HepG2 (cell line): Measurements from ENCODE around the gene POFUT1. TPM values are rescaled to one million over a fixed set of nuclear protein-coding genes. Genes with fewer than 3 reads are reported as not detected.

Experiments used
- ATM ChIP-seq: fragments of 450-650 bp; IDR thresholded peaks from 2 replicates; pipeline ENCODE4 v1.7.1; 2017; ENCODE audit warnings: mild to moderate bottlenecking, borderline replicate concordance
- GTF2F1 ChIP-seq: fragments of 150-350 bp; IDR thresholded peaks from 2 replicates; pipeline ENCODE4 v1.6.1; 2014; ENCODE audit warnings: low read length
- IKZF1 ChIP-seq: fragments of 450-650 bp; IDR thresholded peaks from 2 replicates; pipeline ENCODE4 v1.7.1; 2016
- MBNL3 ChIP-seq: fragments of 250-450 bp; sonication (Bioruptor Pico); conservative IDR thresholded peaks from 2 replicates; pipeline ENCODE4 v1.8.0; 2022; ENCODE audit warnings: mild to moderate bottlenecking, inconsistent platforms
- MEF2D ChIP-seq: sonication (generic); formaldehyde crosslinking; IDR thresholded peaks from 2 replicates; pipeline ENCODE4 v1.5.1; 2020; ENCODE audit warnings: mild to moderate bottlenecking, missing genetic modification reagents
- POLR2AphosphoS5 ChIP-seq: IDR thresholded peaks from 2 replicates; pipeline ENCODE4 v1.6.1; 2012; ENCODE audit warnings: low read depth, low read length
- PPARG ChIP-seq: conservative IDR thresholded peaks from 2 replicates; pipeline ENCODE4 v1.6.1; 2016; ENCODE audit warnings: missing biosample characterization, missing genetic modification reagents
- SMAD9 ChIP-seq: sonication (generic); formaldehyde crosslinking; IDR thresholded peaks from 2 replicates; pipeline ENCODE4 v1.5.1; 2020; ENCODE audit warnings: mild to moderate bottlenecking, missing genetic modification reagents
- THYN1 ChIP-seq: sonication (generic); formaldehyde crosslinking; IDR thresholded peaks from 2 replicates; pipeline ENCODE4 v1.8.1; 2023; ENCODE audit warnings: low read depth, mild to moderate bottlenecking, moderate library complexity, missing genetic modification reagents, borderline replicate concordance
- YY1 ChIP-seq: IDR thresholded peaks from 2 replicates; pipeline ENCODE4 v1.6.1; 2011; ENCODE audit warnings: low read length, low read depth, moderate library complexity, mild to moderate bottlenecking; ENCODE audit not compliant: insufficient read depth, insufficient replicate concordance
- ZFP62 ChIP-seq: sonication (generic); formaldehyde crosslinking; IDR thresholded peaks from 2 replicates; pipeline ENCODE4 v1.4.0; 2020; ENCODE audit warnings: missing genetic modification reagents
- ZNF292 ChIP-seq: sonication (generic); formaldehyde crosslinking; IDR thresholded peaks from 2 replicates; pipeline ENCODE4 v1.8.1; 2022; ENCODE audit warnings: mild to moderate bottlenecking, low read depth, missing genetic modification reagents, borderline replicate concordance
- ZNF383 ChIP-seq: sonication (generic); formaldehyde crosslinking; IDR thresholded peaks from 2 replicates; pipeline ENCODE4 v1.4.0; 2020; ENCODE audit warnings: missing genetic modification reagents, mild to moderate bottlenecking, borderline replicate concordance
- ZNF460 ChIP-seq: sonication (generic); formaldehyde crosslinking; IDR thresholded peaks from 2 replicates; pipeline ENCODE4 v1.5.1; 2020; ENCODE audit warnings: missing genetic modification reagents, mild to moderate bottlenecking, borderline replicate concordance
- ZNF567 ChIP-seq: sonication (generic); formaldehyde crosslinking; IDR thresholded peaks from 2 replicates; pipeline ENCODE4 v1.8.1; 2023; ENCODE audit warnings: mild to moderate bottlenecking, missing genetic modification reagents, borderline replicate concordance
- ZNF792 ChIP-seq: IDR thresholded peaks from 2 replicates; pipeline ENCODE4 v1.6.1; 2016
- ZNF816 ChIP-seq: sonication (generic); formaldehyde crosslinking; IDR thresholded peaks from 2 replicates; pipeline ENCODE4 v1.8.0; 2022; ENCODE audit warnings: missing genetic modification reagents, mild to moderate bottlenecking, borderline replicate concordance
- ZZZ3 ChIP-seq: sonication (generic); formaldehyde crosslinking; IDR thresholded peaks from 2 replicates; pipeline ENCODE4 v1.4.0; 2020; ENCODE audit warnings: missing genetic modification reagents, mild to moderate bottlenecking, borderline replicate concordance
- polyA plus RNA-seq, 8 experiments: library from polyadenylated mRNA; depleted of rRNA in 3 of 8; stranded (reverse) in 7 of 8; unstranded in 1 of 8; fragments of >200 nt; fragmentation: Illumina TruSeq in 4 of 8; extraction: Trizol in 4 of 8; gene quantifications; 2 replicates each; pipeline versions ENCODE4 v1.2.1 to v1.2.3, GENCODE V29; 2011 to 2016; ENCODE audit warnings: low read depth in 4 of 8, missing spikeins in 1 of 8, mixed read lengths in 1 of 8; ENCODE audit not compliant: insufficient read depth in 1 of 8
- total RNA-seq, 5 experiments: library from RNA; depleted of rRNA; stranded (reverse); fragments of >200 nt; fragmentation: Illumina TruSeq; extraction: Trizol; gene quantifications; 2 replicates each; pipeline ENCODE4 v1.2.3, GENCODE V29; 2016; ENCODE audit warnings: low read depth in 1 of 5
- TF ChIP-seq, protein P1 (sequence below): sonication (generic); formaldehyde crosslinking; IDR thresholded peaks from 2 replicates; pipeline ENCODE4 v1.4.0; 2020; ENCODE audit warnings: mild to moderate bottlenecking, missing genetic modification reagents
- TF ChIP-seq, protein P2 (sequence below): sonication (generic); formaldehyde crosslinking; IDR thresholded peaks from 2 replicates; pipeline ENCODE4 v1.4.0; 2020; ENCODE audit warnings: missing genetic modification reagents
- TF ChIP-seq, protein P3 (sequence below): IDR thresholded peaks from 2 replicates; pipeline ENCODE4 v1.6.1; 2016; ENCODE audit warnings: missing compliant biosample characterization, missing genetic modification reagents, borderline replicate concordance

Gene POFUT1
- total and polyA plus RNA-seq, 2 of the 13 experiments (the other 11 are each of a cell fraction or from before 2014, with no cell fraction given): 35.5 to 58.3 TPM

DNA sequence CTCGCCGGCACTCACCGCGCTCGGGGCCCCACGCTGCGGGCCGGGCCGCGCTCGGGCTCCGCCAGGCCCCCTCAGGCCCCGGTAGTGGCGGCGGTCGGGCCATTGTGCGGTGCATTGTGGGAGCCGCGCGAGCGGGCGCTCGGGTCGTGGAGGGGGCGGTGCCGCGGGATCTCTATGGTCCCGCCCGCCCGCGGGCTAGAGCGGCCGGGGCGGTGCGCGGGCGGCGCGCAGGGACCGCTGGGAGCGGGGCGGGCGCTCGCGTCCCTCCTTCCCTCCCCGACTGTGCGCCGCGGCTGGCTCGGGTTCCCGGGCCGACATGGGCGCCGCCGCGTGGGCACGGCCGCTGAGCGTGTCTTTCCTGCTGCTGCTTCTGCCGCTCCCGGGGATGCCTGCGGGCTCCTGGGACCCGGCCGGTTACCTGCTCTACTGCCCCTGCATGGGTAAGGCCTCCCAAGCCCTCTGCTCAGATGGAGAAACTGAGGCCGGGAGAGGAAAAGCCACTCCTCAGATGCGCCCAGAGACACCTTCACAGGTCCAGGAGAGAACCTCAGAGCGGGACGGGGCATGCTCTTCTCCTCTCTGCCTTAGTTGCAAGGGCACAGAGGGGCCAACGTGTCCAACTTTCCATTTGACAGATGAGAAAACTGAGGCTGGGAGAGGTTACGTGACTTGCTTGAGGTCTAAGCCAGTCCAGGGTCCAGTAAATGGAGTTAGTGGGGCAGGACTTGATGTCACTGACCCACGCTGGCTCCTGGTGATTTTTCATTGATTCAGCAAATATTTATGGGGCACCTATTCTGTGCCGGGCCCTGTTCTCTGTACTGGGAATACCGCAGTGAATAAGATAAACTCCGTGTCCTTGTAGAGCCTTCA lies at the start of gene POFUT1, which contains the start of gene PLAGL2 (continued):
- TF ChIP-seq, protein P1, sequence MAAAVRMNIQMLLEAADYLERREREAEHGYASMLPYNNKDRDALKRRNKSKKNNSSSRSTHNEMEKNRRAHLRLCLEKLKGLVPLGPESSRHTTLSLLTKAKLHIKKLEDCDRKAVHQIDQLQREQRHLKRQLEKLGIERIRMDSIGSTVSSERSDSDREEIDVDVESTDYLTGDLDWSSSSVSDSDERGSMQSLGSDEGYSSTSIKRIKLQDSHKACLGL (CRISPR knock-in tag): peak; percentile 82
- TF ChIP-seq YY1 (peak; percentile 94), ZFP62 (CRISPR knock-in tag) (peak; percentile 88; the same call in 1 of the 2 replicates), THYN1 (no peak), MBNL3 (CRISPR knock-in tag) (no peak), PPARG (CRISPR knock-in tag) (peak; percentile 17; the same call in 1 of the 2 replicates), ZNF292 (CRISPR knock-in tag) (no peak; the same call in 1 of the 2 replicates), ATM (no peak), MEF2D (CRISPR knock-in tag) (peak; percentile 84), ZNF383 (CRISPR knock-in tag) (no peak), GTF2F1 (no peak), POLR2AphosphoS5 (peak; percentile 86), ZNF816 (CRISPR knock-in tag) (peak; percentile 63; the same call in 1 of the 2 replicates), ZNF792 (CRISPR knock-in tag) (peak; percentile 15; the same call in 1 of the 2 replicates), IKZF1 (no peak), ZNF460 (CRISPR knock-in tag) (no peak), SMAD9 (CRISPR knock-in tag) (0 out of 2 replicates have a peak, but pooled peaks have one; percentile 15), ZNF567 (CRISPR knock-in tag) (peak; percentile 99), ZZZ3 (CRISPR knock-in tag) (no peak)
- TF ChIP-seq, protein P2, sequence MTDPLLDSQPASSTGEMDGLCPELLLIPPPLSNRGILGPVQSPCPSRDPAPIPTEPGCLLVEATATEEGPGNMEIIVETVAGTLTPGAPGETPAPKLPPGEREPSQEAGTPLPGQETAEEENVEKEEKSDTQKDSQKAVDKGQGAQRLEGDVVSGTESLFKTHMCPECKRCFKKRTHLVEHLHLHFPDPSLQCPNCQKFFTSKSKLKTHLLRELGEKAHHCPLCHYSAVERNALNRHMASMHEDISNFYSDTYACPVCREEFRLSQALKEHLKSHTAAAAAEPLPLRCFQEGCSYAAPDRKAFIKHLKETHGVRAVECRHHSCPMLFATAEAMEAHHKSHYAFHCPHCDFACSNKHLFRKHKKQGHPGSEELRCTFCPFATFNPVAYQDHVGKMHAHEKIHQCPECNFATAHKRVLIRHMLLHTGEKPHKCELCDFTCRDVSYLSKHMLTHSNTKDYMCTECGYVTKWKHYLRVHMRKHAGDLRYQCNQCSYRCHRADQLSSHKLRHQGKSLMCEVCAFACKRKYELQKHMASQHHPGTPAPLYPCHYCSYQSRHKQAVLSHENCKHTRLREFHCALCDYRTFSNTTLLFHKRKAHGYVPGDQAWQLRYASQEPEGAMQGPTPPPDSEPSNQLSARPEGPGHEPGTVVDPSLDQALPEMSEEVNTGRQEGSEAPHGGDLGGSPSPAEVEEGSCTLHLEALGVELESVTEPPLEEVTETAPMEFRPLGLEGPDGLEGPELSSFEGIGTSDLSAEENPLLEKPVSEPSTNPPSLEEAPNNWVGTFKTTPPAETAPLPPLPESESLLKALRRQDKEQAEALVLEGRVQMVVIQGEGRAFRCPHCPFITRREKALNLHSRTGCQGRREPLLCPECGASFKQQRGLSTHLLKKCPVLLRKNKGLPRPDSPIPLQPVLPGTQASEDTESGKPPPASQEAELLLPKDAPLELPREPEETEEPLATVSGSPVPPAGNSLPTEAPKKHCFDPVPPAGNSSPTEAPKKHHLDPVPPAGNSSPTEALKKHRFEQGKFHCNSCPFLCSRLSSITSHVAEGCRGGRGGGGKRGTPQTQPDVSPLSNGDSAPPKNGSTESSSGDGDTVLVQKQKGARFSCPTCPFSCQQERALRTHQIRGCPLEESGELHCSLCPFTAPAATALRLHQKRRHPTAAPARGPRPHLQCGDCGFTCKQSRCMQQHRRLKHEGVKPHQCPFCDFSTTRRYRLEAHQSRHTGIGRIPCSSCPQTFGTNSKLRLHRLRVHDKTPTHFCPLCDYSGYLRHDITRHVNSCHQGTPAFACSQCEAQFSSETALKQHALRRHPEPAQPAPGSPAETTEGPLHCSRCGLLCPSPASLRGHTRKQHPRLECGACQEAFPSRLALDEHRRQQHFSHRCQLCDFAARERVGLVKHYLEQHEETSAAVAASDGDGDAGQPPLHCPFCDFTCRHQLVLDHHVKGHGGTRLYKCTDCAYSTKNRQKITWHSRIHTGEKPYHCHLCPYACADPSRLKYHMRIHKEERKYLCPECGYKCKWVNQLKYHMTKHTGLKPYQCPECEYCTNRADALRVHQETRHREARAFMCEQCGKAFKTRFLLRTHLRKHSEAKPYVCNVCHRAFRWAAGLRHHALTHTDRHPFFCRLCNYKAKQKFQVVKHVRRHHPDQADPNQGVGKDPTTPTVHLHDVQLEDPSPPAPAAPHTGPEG: peak; percentile 87
- TF ChIP-seq, protein P3, sequence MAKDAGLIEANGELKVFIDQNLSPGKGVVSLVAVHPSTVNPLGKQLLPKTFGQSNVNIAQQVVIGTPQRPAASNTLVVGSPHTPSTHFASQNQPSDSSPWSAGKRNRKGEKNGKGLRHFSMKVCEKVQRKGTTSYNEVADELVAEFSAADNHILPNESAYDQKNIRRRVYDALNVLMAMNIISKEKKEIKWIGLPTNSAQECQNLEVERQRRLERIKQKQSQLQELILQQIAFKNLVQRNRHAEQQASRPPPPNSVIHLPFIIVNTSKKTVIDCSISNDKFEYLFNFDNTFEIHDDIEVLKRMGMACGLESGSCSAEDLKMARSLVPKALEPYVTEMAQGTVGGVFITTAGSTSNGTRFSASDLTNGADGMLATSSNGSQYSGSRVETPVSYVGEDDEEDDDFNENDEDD (CRISPR knock-in tag): peak; percentile 94
